B cell (primary cell): ENCODE measurements around the gene VTCN1. TPM values are rescaled to one million over a fixed set of nuclear protein-coding genes. Genes with fewer than 3 reads are reported as not detected.

Experiments
- ATAC-seq: fragments of 200-7000 bp; cut with Tn5 transposase; one replicate; pipeline ENCODE4 v1.10.0; 2021; ENCODE audit warnings: low read depth, mild to moderate bottlenecking, moderate number of reproducible peaks, moderate library complexity
- CTCF ChIA-PET: fragments of 350-600 bp; sonication (Branson Sonifier 250); formaldehyde crosslinking; loops from one replicate; lab custom pipeline; 2021; ENCODE audit warnings: antibody characterized with exemption, inconsistent platforms; lab: Charles Lee
- POLR2A ChIA-PET: fragments of 350-600 bp; sonication (Branson Sonifier 250); formaldehyde crosslinking; loops from one replicate; lab custom pipeline; 2021; ENCODE audit warnings: antibody characterized with exemption; lab: Charles Lee
- DNase-seq: peaks from one replicate; pipeline ENCODE4 v3.0.0; 2013
- H2AFZ ChIP-seq: 2 replicates; pipeline ENCODE4 v1.6.1; 2012; ENCODE audit warnings: mild to moderate bottlenecking, low read depth, low read length; ENCODE audit not compliant: insufficient read depth, poor library complexity, severe bottlenecking
- H3K27ac ChIP-seq, 2 donors: 1 replicate in 1 of 2; 2 replicates in 1 of 2; pipeline ENCODE4 v1.5.1; 2012 to 2013; ENCODE audit warnings: low read length in 2 of 2, mild to moderate bottlenecking in 2 of 2, moderate library complexity in 1 of 2
- H3K27me3 ChIP-seq, 4 experiments: fragments of 200-600 bp in 1 of 4; sonication (generic) in 1 of 4; replicated peaks in 1 of 4; 1 replicate in 2 of 4; 2 replicates in 2 of 4; pipeline versions ENCODE4 v1.6.1 to v1.7.0; 2013 to 2016; ENCODE audit warnings: low read length in 3 of 4, mild to moderate bottlenecking in 2 of 4, mixed read lengths in 1 of 4, moderate library complexity in 1 of 4; ENCODE audit not compliant: insufficient read depth in 4 of 4, control insufficient read depth in 3 of 4; ENCODE audit errors: control extremely low read depth in 1 of 4
- H3K36me3 ChIP-seq, 2 experiments: replicated peaks in 1 of 2; 1 replicate in 1 of 2; 2 replicates in 1 of 2; pipeline versions ENCODE4 v1.6.1 to v1.7.1; 2013; ENCODE audit warnings: low read length in 1 of 2; ENCODE audit not compliant: insufficient read depth in 2 of 2, control insufficient read depth in 1 of 2; ENCODE audit errors: control extremely low read depth in 1 of 2, extremely low read depth in 1 of 2
- H3K4me1 ChIP-seq, 2 donors: fragments of 200-600 bp in 1 of 2; sonication (generic) in 1 of 2; 1 replicate in 1 of 2; 2 replicates in 1 of 2; pipeline versions ENCODE4 v1.5.1 to v1.6.1; 2013 to 2017; ENCODE audit warnings: low read length in 2 of 2; ENCODE audit not compliant: control insufficient read depth in 2 of 2, insufficient read depth in 2 of 2
- H3K4me2 ChIP-seq: replicated peaks from 2 replicates; pipeline ENCODE3; 2012; ENCODE audit warnings: mild to moderate bottlenecking, low read depth, low read length; ENCODE audit not compliant: poor library complexity, severe bottlenecking
- H3K4me3 ChIP-seq, 5 experiments: fragments of 200-600 bp in 1 of 5; sonication (generic) in 1 of 5; 1 replicate in 3 of 5; 2 replicates in 2 of 5; pipeline versions ENCODE4 v1.5.1 to v1.7.0; 2011 to 2016; ENCODE audit warnings: low read length in 4 of 5, mild to moderate bottlenecking in 4 of 5, low read depth in 2 of 5, control low read depth in 1 of 5, moderate library complexity in 1 of 5; ENCODE audit not compliant: insufficient read depth in 1 of 5; ENCODE audit errors: control extremely low read depth in 1 of 5, extremely low read depth in 1 of 5
- H3K79me2 ChIP-seq: fragments of 200-600 bp; sonication (generic); one replicate; pipeline ENCODE4 v1.6.0; 2016; ENCODE audit warnings: low read length; ENCODE audit not compliant: control insufficient read depth, insufficient read depth
- H3K9ac ChIP-seq: fragments of 200-600 bp; sonication (generic); 2 replicates; pipeline ENCODE4 v1.6.1; 2017; ENCODE audit warnings: mild to moderate bottlenecking, low read length, moderate library complexity
- H3K9me3 ChIP-seq, 3 donors: one replicate each; pipeline versions ENCODE4 v1.6.1 to v1.7.1; 2013; ENCODE audit warnings: low read length in 2 of 3; ENCODE audit not compliant: control insufficient read depth in 2 of 3, insufficient read depth in 1 of 3; ENCODE audit errors: control extremely low read depth in 1 of 3
- H4K20me1 ChIP-seq: 2 replicates; pipeline ENCODE4 v1.6.0; 2012; ENCODE audit warnings: mild to moderate bottlenecking, low read length; ENCODE audit not compliant: insufficient read depth, control insufficient read depth, poor library complexity, severe bottlenecking
- H3K27ac Mint-ChIP-seq: one replicate; pipeline ENCODE4 v1.8.0; 2021; ENCODE audit warnings: mixed read lengths
- H3K27me3 Mint-ChIP-seq: one replicate; pipeline ENCODE4 v1.8.0; 2021; ENCODE audit warnings: mixed read lengths
- H3K4me1 Mint-ChIP-seq: one replicate; pipeline ENCODE4 v1.8.0; 2021; ENCODE audit warnings: mixed read lengths
- H3K4me3 Mint-ChIP-seq: one replicate; pipeline ENCODE4 v1.8.0; 2021; ENCODE audit warnings: mixed read lengths
- H3K9me3 Mint-ChIP-seq: one replicate; pipeline ENCODE4 v1.8.0; 2022; ENCODE audit warnings: mixed read lengths; ENCODE audit not compliant: insufficient read depth
- EZH2 ChIP-seq: IDR thresholded peaks from 2 replicates; pipeline ENCODE4 v1.6.1; 2012; ENCODE audit warnings: borderline replicate concordance, low read depth, mild to moderate bottlenecking, moderate library complexity, low read length; ENCODE audit not compliant: insufficient read depth, poor library complexity, severe bottlenecking
- WGBS: methylation state at CpG from one replicate; pipeline ENCODE4 v1.1.5; 2013; ENCODE audit warnings: missing lambda C conversion rate; ENCODE audit not compliant: insufficient coverage; 5-methylcytosine and 5-hydroxymethylcytosine counted together
- intact Hi-C: fragments of 100-400 bp; cut with micrococcal nuclease; formaldehyde crosslinking; loops from one replicate; pipeline ENCODE4 v1.10.0; 2022
- polyA plus RNA-seq: library from polyadenylated mRNA; depleted of rRNA; stranded (reverse); fragments of >200 nt; gene quantifications from 2 replicates; pipeline ENCODE4 v1.2.3, GENCODE V29; 2012
- total RNA-seq, 2 donors: library from RNA; stranded (reverse); fragments of 120-200 nt in 1 of 2; gene quantifications; 1 replicate in 1 of 2; 2 replicates in 1 of 2; pipeline versions ENCODE4 v1.2.3 to v1.2.4, GENCODE V29; 2013 to 2022
- TF ChIP-seq, protein P1 (sequence below): fragments of 200-600 bp; IDR thresholded peaks from one replicate; pipeline ENCODE4 v1.8.0; 2022; ENCODE audit warnings: antibody characterized with exemption, mild to moderate bottlenecking

VTCN1 gene
- total and polyA plus RNA-seq, 2 donors (not counting 1 experiment from before 2014, with no cell fraction given) = not detected

GRCh38 chr1:117215019-117215418 lies 4.3 kb upstream of the VTCN1 start:
- H3K27ac ChIP-seq = no peak overlapping the region
- intact Hi-C loops = no loop called here
- TF ChIP-seq EZH2 = no peak
- TF ChIP-seq, protein P1, sequence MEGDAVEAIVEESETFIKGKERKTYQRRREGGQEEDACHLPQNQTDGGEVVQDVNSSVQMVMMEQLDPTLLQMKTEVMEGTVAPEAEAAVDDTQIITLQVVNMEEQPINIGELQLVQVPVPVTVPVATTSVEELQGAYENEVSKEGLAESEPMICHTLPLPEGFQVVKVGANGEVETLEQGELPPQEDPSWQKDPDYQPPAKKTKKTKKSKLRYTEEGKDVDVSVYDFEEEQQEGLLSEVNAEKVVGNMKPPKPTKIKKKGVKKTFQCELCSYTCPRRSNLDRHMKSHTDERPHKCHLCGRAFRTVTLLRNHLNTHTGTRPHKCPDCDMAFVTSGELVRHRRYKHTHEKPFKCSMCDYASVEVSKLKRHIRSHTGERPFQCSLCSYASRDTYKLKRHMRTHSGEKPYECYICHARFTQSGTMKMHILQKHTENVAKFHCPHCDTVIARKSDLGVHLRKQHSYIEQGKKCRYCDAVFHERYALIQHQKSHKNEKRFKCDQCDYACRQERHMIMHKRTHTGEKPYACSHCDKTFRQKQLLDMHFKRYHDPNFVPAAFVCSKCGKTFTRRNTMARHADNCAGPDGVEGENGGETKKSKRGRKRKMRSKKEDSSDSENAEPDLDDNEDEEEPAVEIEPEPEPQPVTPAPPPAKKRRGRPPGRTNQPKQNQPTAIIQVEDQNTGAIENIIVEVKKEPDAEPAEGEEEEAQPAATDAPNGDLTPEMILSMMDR = no peak
- no peaks in the 10 kb centered on the region for H3K4me1 Mint-ChIP-seq
- H3K79me2 ChIP-seq = no peaks in the 10 kb centered on the region
- no peak overlapping the region for H3K27ac Mint-ChIP-seq
- 92% methylated on average over 2 of the region's 3 CpGs for WGBS
- no peaks in the 10 kb centered on the region for H3K4me1 ChIP-seq
- no peaks in the 10 kb centered on the region for H3K36me3 ChIP-seq
- no peak overlapping the region for H3K4me3 ChIP-seq
- no peaks in the 10 kb centered on the region for H4K20me1 ChIP-seq
- ChIA-PET CTCF (no interaction called here), POLR2A (no interaction called here)
- ATAC-seq (no peak), DNase-seq (no peak)
- peaks cover 0 to 4% (median 0%) of the 10 kb centered on the region in 4 experiments for H3K27me3 ChIP-seq
- no peak overlapping the region for H3K9ac ChIP-seq
- peaks cover 0 to 4% (median 0%) of the 10 kb centered on the region in 3 donors for H3K9me3 ChIP-seq
- H3K4me2 ChIP-seq = no peak overlapping the region
- no peak overlapping the region for H2AFZ ChIP-seq
- no peaks in the 10 kb centered on the region for H3K9me3 Mint-ChIP-seq
- H3K27me3 Mint-ChIP-seq = peaks cover 9% of the 10 kb centered on the region
- H3K4me3 Mint-ChIP-seq = no peak overlapping the region

DNA sequence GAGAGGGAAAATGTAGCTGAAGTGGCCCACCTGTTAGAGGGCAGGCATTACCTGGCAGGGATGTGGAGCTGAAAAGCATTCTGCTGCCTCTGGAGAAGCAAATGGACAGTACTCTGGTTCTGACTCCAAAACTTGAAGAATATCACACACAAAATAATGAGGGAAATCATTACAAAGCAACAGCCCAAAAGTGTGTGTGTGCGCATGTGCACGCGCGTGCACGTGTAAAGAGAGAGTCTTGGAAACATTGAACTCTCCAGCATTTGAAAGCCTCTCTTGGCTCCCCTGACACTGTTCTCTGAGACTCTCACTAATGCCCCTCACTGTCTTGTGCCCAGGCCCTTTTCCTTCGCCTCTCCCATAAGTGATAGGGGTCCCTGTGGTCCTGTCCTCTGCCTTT lies 2.3 kb upstream of the VTCN1 start:
- CTCF ChIA-PET = interaction anchor here (0.7 kb wide), 1 partner anchor 622 kb away, joined by 5 read pairs; no protein-coding TSS in a partner anchor
- no peaks in the 10 kb centered on the region for H3K4me1 Mint-ChIP-seq
- Histone ChIP-seq H3K9ac (no peak overlapping the region), H3K27ac (no peak overlapping the region), H3K4me1 (no peaks in the 10 kb centered on the region), H4K20me1 (no peaks in the 10 kb centered on the region), H2AFZ (no peak overlapping the region), H3K4me2 (no peak overlapping the region), H3K36me3 (no peaks in the 10 kb centered on the region), H3K9me3 (peaks cover 0 to 4% (median 0%) of the 10 kb centered on the region in 3 donors), H3K27me3 (peaks cover 0 to 13% (median 0%) of the 10 kb centered on the region in 4 experiments), H3K4me3 (no peak overlapping the region), H3K79me2 (no peaks in the 10 kb centered on the region)
- H3K9me3 Mint-ChIP-seq = no peaks in the 10 kb centered on the region
- POLR2A ChIA-PET = no interaction called here
- peaks cover 17% of the 10 kb centered on the region for H3K27me3 Mint-ChIP-seq
- no peak overlapping the region for H3K4me3 Mint-ChIP-seq
- no peak for DNase-seq
- no peak for TF ChIP-seq EZH2
- TF ChIP-seq, protein P1 = no peak
- no peak overlapping the region for H3K27ac Mint-ChIP-seq
- 81% methylated on average over 6 of the region's 6 CpGs for WGBS
- intact Hi-C loops = no loop called here
- ATAC-seq = no peak
